Tibial artery (tissue), 4 donors: ENCODE measurements around the gene TFCP2.

Experiments
- DNase-seq, 2 donors: peaks; one replicate each; pipeline ENCODE4 v3.0.0-alpha.2; 2019
- H3K27ac ChIP-seq, 2 donors: fragments of 200-600 bp; sonication (generic) in 1 of 2; 1 replicate in 1 of 2; 2 replicates in 1 of 2; pipeline ENCODE4 v1.5.1; 2018 to 2019; ENCODE audit warnings: mild to moderate bottlenecking in 1 of 2
- H3K27me3 ChIP-seq, 2 donors: fragments of 200-600 bp; sonication (generic) in 1 of 2; one replicate each; pipeline versions ENCODE4 v1.5.1 to v1.6.0; 2016 to 2019
- H3K36me3 ChIP-seq, 3 donors: fragments of 200-600 bp; sonication (generic) in 2 of 3; one replicate each; pipeline ENCODE4 v1.5.1; 2016 to 2019; ENCODE audit warnings: mild to moderate bottlenecking in 2 of 3
- H3K4me1 ChIP-seq, 4 donors: fragments of 200-600 bp; sonication (generic) in 2 of 4; 1 replicate in 3 of 4; 2 replicates in 1 of 4; pipeline ENCODE4 v1.5.1; 2016 to 2019
- H3K4me3 ChIP-seq, 2 donors: fragments of 200-600 bp; sonication (generic) in 1 of 2; 1 replicate in 1 of 2; 2 replicates in 1 of 2; pipeline ENCODE4 v1.5.1; 2018 to 2019; ENCODE audit warnings: mild to moderate bottlenecking in 2 of 2
- H3K9me3 ChIP-seq, 3 donors: fragments of 200-600 bp; sonication (generic) in 1 of 3; one replicate each; pipeline ENCODE4 v1.5.1; 2016 to 2019
- CTCF ChIP-seq, 2 experiments: fragments of 200-600 bp in 1 of 2; fragments of 450-650 bp in 1 of 2; IDR thresholded peaks; one replicate each; pipeline ENCODE4 v1.5.1; 2017 to 2019; ENCODE audit warnings: antibody characterized with exemption in 2 of 2, mild to moderate bottlenecking in 1 of 2, moderate library complexity in 1 of 2
- intact Hi-C: fragments of 100-400 bp; cut with DNase I; formaldehyde crosslinking; loops from one replicate; pipeline ENCODE4 v1.15.0; 2023; ENCODE audit warnings: low total_unique reads

The TFCP2 gene

GRCh38 chr12:51192284-51192671 lies 19.3 kb upstream of the TFCP2 start:
- Histone ChIP-seq H3K4me3 (no peak overlapping the region), H3K4me1 (no peaks in the 10 kb centered on the region), H3K27ac (no peak overlapping the region), H3K27me3 (no peaks in the 10 kb centered on the region), H3K36me3 (peaks cover 29 to 64% (median 38%) of the 10 kb centered on the region in 3 donors), H3K9me3 (no peaks in the 10 kb centered on the region)
- TF ChIP-seq CTCF (IDR thresholded peaks at IDR 0.05) = no peak
- DNase-seq = no peak
- intact Hi-C loops = no loop called here

- no peak overlapping the region for H3K27ac ChIP-seq
- peaks cover 29 to 61% (median 38%) of the 10 kb centered on the region in 3 donors for H3K36me3 ChIP-seq
- no peaks in the 10 kb centered on the region for H3K9me3 ChIP-seq
- no peak for TF ChIP-seq CTCF (IDR thresholded peaks at IDR 0.05)
- no peaks in the 10 kb centered on the region for H3K4me1 ChIP-seq
- no peaks in the 10 kb centered on the region for H3K27me3 ChIP-seq
- intact Hi-C loops = no loop called here
- no peak for DNase-seq
- H3K4me3 ChIP-seq = no peak overlapping the region
These were observed 18.8 kb upstream of the TFCP2 start for GRCh38 chr12:51191516-51192283.

- no peak for DNase-seq
- Histone ChIP-seq H3K36me3 (peaks cover 29 to 59% (median 32%) of the 10 kb centered on the region in 3 donors), H3K27ac (no peak overlapping the region), H3K9me3 (no peaks in the 10 kb centered on the region), H3K4me1 (no peaks in the 10 kb centered on the region), H3K4me3 (no peak overlapping the region), H3K27me3 (no peaks in the 10 kb centered on the region)
- intact Hi-C loops = no loop called here
- no peak for TF ChIP-seq CTCF (IDR thresholded peaks at IDR 0.05)
These were observed 17.9 kb upstream of the TFCP2 start for GRCh38 chr12:51190820-51191219.

GRCh38 chr12:51189790-51190355 lies 16.9 kb upstream of the TFCP2 start:
- intact Hi-C loops = no loop called here

GRCh38 chr12:51188359-51189051 lies 15.6 kb upstream of the TFCP2 start:
- Histone ChIP-seq H3K36me3 (peaks cover 29 to 43% (median 31%) of the 10 kb centered on the region in 3 donors), H3K27ac (no peak overlapping the region), H3K9me3 (no peaks in the 10 kb centered on the region), H3K27me3 (no peaks in the 10 kb centered on the region), H3K4me1 (no peaks in the 10 kb centered on the region), H3K4me3 (no peak overlapping the region)
- no peak for DNase-seq
- intact Hi-C loops = no loop called here
- TF ChIP-seq CTCF (IDR thresholded peaks at IDR 0.05) = no peak

More at GRCh38 chr12:51189790-51190355, 16.9 kb upstream of the TFCP2 start:
- Histone ChIP-seq H3K9me3 (no peaks in the 10 kb centered on the region), H3K27ac (no peak overlapping the region), H3K4me3 (no peak overlapping the region), H3K27me3 (no peaks in the 10 kb centered on the region), H3K4me1 (no peaks in the 10 kb centered on the region), H3K36me3 (peaks cover 29 to 55% (median 31%) of the 10 kb centered on the region in 3 donors)
- no peak for DNase-seq
- no peak for TF ChIP-seq CTCF (IDR thresholded peaks at IDR 0.05)
